ENCODE measurements around the gene BEGAIN. TPM values are rescaled to one million over a fixed set of nuclear protein-coding genes. Genes with fewer than 3 reads are reported as not detected.
A peak's percentile ranks its signal among the peaks of the same experiment; 100 is the strongest.

Gene BEGAIN
- total RNA-seq, 4 donors from 2014 or later: 0.27 to 2.5 (median 0.37) TPM; not detected in 1

DNA sequence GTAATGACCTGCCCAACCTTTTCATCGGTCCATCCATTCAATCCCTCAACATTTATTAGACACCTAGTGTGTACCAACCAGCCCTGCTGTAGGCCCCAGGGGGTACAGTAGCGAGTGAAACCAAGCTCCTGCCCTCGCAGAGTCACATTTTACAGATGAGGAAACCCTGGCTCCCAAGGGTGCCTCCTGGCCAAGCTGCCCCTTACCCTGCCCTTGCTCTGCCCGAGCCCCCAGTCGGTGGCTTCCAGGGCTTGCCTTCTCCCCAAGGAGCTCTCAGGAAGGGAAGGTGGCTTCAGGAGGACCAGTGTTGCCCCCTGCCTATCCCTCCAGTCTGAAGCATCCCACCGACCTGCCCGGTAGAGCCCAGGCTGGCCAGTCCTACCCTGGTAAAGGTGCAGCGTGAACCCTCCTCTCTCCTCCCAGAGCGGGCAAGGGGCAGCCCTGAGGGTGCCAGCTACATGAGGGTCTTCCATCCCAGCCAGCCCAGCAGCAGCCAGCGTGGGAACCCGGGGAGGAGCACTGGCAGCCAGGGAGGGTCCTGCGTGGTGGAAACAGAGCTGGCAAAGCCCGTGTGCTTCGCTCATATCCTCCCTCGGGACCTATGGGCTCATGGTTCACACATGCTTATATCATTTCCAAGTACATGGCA is 670 bp upstream of the BEGAIN start:
- H3K4me3 ChIP-seq: no peak overlapping the region

DNA sequence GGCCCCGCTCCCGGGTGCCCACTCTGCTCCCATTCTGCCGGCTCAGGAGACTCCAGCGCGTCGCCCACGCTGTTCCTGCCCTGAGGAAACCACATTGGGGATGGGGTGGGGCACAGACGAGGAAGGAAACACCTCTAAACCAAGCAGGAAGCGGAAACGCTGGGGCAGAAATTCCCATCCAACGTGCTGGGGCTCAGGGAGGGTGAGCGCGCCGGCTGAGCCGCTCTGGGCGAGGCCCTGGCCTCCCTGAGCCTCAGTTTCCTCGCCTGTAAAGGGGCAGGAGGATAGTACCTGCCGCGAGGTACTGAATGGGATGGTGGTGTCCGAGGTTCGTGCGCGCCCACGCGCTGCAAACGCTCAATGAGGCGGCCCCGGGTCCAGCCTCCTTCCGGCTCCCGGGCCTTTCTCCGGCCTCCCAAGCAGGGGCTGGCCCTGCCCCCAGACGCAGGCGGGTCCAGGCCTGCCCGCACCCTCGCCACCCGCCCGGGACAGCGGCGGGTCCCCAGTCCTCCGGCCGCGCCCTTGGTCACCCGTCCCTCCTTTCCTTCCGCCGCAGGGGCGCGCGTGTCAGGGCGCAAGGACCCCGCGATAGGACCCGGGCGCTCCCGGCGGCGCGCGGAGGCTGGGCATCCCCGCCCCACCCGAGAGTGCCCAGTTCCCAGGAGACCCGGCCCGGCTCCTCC is 673 bp downstream of the BEGAIN start:
- TF ChIP-seq EP300 (IDR thresholded peaks at IDR 0.05; ENCODE audit: low read depth) (no peak), POLR2A (IDR thresholded peaks at IDR 0.05) (peak; percentile 21), POLR2AphosphoS5 (IDR thresholded peaks at IDR 0.05) (peak in 1 of 3 donors; percentile 34)
- Histone ChIP-seq H3K4me3 (peak overlapping the region; percentile 31 to 76 (median 44)), H3K27ac (no peak overlapping the region), H3K27me3 (peaks cover 40% of the 10 kb centered on the region), H3K4me1 (peaks cover 0 to 8% (median 7%) of the 10 kb centered on the region in 4 donors), H3K9me3 (no peaks in the 10 kb centered on the region), H3K36me3 (no peaks in the 10 kb centered on the region)
- intact Hi-C loops (cut with DNase I; ENCODE audit: low total_unique reads) (no loop called here), in situ Hi-C loops (cut with MboI; ENCODE audit: low pct_ligation_motif_present in 1 of 4, low pct_unique_long_range_greater_than_20kb in 1 of 4, low sequenced_read_pairs in 3 of 4) (no loop called here)
- peak; percentile 51 for DNase-seq
- 2% methylated on average over 41 of the region's 62 CpGs; no CpG with 5 or more reads in 1 of the 2 donors for WGBS, 2 donors (ENCODE audit: low coverage in 1 of 2)

More for the DNA sequence above, 670 bp upstream of the BEGAIN start:
- Histone ChIP-seq H3K36me3 (no peaks in the 10 kb centered on the region), H3K27ac (no peak overlapping the region), H3K4me1 (peaks cover 0 to 8% (median 7%) of the 10 kb centered on the region in 4 donors), H3K27me3 (peaks cover 40% of the 10 kb centered on the region), H3K9me3 (no peaks in the 10 kb centered on the region)
- WGBS, 2 donors (ENCODE audit: low coverage in 1 of 2): 50 to 54% methylated on average over 4 to 13 of the region's 15 CpGs
- no peak for DNase-seq
- TF ChIP-seq, protein P1, sequence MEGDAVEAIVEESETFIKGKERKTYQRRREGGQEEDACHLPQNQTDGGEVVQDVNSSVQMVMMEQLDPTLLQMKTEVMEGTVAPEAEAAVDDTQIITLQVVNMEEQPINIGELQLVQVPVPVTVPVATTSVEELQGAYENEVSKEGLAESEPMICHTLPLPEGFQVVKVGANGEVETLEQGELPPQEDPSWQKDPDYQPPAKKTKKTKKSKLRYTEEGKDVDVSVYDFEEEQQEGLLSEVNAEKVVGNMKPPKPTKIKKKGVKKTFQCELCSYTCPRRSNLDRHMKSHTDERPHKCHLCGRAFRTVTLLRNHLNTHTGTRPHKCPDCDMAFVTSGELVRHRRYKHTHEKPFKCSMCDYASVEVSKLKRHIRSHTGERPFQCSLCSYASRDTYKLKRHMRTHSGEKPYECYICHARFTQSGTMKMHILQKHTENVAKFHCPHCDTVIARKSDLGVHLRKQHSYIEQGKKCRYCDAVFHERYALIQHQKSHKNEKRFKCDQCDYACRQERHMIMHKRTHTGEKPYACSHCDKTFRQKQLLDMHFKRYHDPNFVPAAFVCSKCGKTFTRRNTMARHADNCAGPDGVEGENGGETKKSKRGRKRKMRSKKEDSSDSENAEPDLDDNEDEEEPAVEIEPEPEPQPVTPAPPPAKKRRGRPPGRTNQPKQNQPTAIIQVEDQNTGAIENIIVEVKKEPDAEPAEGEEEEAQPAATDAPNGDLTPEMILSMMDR (IDR thresholded peaks at IDR 0.05): no peak
- TF ChIP-seq POLR2AphosphoS5 (IDR thresholded peaks at IDR 0.05) (no peak), POLR2A (IDR thresholded peaks at IDR 0.05) (no peak), EP300 (IDR thresholded peaks at IDR 0.05; ENCODE audit: low read depth) (no peak)
- intact Hi-C loops (cut with DNase I; ENCODE audit: low total_unique reads): no loop called here
- in situ Hi-C loops (cut with MboI; ENCODE audit: low pct_ligation_motif_present in 1 of 4, low pct_unique_long_range_greater_than_20kb in 1 of 4, low sequenced_read_pairs in 3 of 4): no loop called here

DNA sequence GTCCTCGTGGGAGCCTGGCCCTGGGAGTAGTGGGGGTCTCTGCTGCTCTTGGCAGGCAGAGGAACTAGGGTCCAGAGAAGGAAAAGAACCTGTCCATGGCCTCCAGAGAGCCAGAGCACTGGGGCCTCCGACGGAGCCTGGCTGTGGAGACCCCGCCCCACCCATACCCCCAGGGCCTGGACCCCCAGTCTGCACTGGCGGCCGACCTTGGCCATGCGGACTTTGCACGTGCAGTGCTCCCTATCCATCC is 1.1 kb downstream of the BEGAIN start:
- in situ Hi-C loops (cut with MboI; ENCODE audit: low pct_ligation_motif_present in 1 of 4, low pct_unique_long_range_greater_than_20kb in 1 of 4, low sequenced_read_pairs in 3 of 4): no loop called here
- Histone ChIP-seq H3K4me1 (peaks cover 0 to 8% (median 7%) of the 10 kb centered on the region in 4 donors), H3K27ac (no peak overlapping the region), H3K4me3 (peak overlapping the region in 1 of 4 donors; percentile 76), H3K9me3 (no peaks in the 10 kb centered on the region), H3K27me3 (peaks cover 40% of the 10 kb centered on the region), H3K36me3 (no peaks in the 10 kb centered on the region)
- no peak for DNase-seq
- intact Hi-C loops (cut with DNase I; ENCODE audit: low total_unique reads): no loop called here
- WGBS, 2 donors (ENCODE audit: low coverage in 1 of 2): 72% methylated on average over 6 of the region's 8 CpGs; no CpG with 5 or more reads in 1 of the 2 donors
- TF ChIP-seq, protein P1 (IDR thresholded peaks at IDR 0.05): no peak
- TF ChIP-seq EP300 (IDR thresholded peaks at IDR 0.05; ENCODE audit: low read depth): no peak
- no peak for TF ChIP-seq POLR2AphosphoS5 (IDR thresholded peaks at IDR 0.05)
- no peak for TF ChIP-seq POLR2A (IDR thresholded peaks at IDR 0.05)

DNA sequence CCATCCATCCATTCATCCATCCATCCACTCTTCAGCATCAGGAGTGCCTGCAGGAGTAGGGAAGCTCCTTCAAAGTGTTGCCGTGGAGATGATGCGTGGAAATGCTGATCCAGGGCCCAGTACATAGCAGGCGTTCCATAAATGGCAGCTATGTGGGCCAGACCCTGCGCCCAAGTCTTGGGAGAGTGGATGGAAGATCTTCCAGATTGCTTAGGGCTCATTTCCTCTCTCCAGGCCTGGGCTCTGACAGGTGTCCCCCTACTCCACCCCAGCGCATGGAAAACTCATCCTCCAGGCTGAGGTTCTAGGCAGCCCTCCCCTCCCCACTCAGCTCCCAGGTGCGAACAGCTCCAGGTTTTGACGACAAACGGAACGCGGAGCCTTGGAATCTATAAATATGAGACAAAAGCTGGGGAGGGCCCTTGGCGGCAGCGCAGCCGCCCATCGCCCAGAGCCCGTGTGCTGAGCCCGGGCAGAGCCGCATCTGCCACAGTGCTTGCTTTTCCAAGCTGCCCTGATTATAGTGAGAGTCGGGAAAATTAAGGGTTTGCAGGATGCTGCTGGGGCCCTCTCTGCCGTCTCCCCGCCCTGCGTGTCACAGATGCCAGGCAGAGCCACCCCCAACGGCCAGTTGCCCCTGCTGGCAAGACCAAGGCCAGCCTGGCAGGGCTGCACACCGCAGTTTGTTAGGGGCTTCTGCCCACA is 1.6 kb downstream of the BEGAIN start:
- Histone ChIP-seq H3K4me1 (peaks cover 0 to 8% (median 7%) of the 10 kb centered on the region in 4 donors), H3K9me3 (no peaks in the 10 kb centered on the region), H3K36me3 (no peaks in the 10 kb centered on the region), H3K27ac (no peak overlapping the region), H3K27me3 (peaks cover 35% of the 10 kb centered on the region), H3K4me3 (no peak overlapping the region)
- intact Hi-C loops (cut with DNase I; ENCODE audit: low total_unique reads) (no loop called here), in situ Hi-C loops (cut with MboI; ENCODE audit: low pct_ligation_motif_present in 1 of 4, low pct_unique_long_range_greater_than_20kb in 1 of 4, low sequenced_read_pairs in 3 of 4) (no loop called here)
- 91% methylated on average over 23 of the region's 23 CpGs; no CpG with 5 or more reads in 1 of the 2 donors for WGBS, 2 donors (ENCODE audit: low coverage in 1 of 2)
- no peak for DNase-seq
- TF ChIP-seq EP300 (IDR thresholded peaks at IDR 0.05; ENCODE audit: low read depth): no peak
- no peak for TF ChIP-seq POLR2A (IDR thresholded peaks at IDR 0.05)
- no peak for TF ChIP-seq POLR2AphosphoS5 (IDR thresholded peaks at IDR 0.05)
- TF ChIP-seq, protein P1 (IDR thresholded peaks at IDR 0.05): no peak
